HG03139 (cell line): ENCODE measurements around the gene DGCR6.
"Not testable (repeated sequence)": the region's sequence is repeated elsewhere in the genome, so short reads cannot be mapped to it uniquely, and the experiment has no call there.

Experiments used
- ATAC-seq: cut with Tn5 transposase; IDR thresholded peaks from one replicate; pipeline ENCODE4 v1.9.1; 2021; ENCODE audit not compliant: unreplicated experiment

Gene DGCR6

DNA sequence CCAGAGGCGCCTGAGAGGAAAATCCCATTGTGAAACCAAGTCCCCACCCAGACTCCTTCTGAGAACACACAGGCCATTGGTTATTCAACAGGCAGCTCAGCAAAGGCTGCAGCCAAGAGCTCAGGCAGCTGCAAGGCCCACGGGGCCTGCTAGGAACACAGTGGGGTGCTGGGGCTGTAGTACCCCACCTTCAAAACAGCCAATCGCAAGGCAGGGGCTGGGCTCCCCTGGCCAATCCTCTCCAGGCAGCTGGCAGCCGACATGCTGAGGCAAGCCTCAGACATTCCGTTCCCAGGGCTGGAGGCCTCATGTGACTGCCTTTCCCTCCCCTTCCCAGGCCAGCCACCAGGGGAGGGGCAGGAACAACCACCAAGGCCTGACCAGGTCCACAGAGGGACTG lies 23.3 kb downstream of the DGCR6 start:
- ATAC-seq = no peak

- no peak for ATAC-seq
These were observed 26.0 kb downstream of the DGCR6 start for GRCh38 chr22:18931905-18932652.

GRCh38 chr22:18933914-18934313 lies 27.8 kb downstream of the DGCR6 start:
- ATAC-seq = no peak

DNA sequence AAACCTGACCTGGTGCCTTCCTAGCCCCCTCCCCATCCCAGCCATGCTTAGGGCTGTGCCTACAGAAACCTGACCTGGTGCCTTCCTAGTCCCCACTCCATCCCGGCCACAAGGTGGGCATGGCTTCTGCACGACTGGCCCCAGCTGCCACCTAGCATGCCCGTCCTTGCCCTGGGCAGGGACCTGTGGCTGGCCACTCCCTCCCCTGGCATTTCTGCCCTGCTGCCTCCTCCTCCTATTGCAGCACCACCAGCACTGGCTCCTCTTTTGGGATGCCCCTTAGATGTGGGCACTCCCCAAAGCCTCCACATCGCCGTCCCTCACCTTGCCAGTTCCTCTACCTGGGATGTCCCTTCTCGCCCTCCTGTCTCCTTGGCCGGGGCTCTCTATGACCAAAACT lies 28.6 kb downstream of the DGCR6 start:
- ATAC-seq = not testable (repeated sequence)

- ATAC-seq = no peak
These were observed 29.9 kb downstream of the DGCR6 start, which contains the start of gene PRODH for GRCh38 chr22:18935889-18936529. TSS of gene PRODH (minus strand) at chr22:18936293. CDS start at chr22:18936287, 6 bp downstream.

DNA sequence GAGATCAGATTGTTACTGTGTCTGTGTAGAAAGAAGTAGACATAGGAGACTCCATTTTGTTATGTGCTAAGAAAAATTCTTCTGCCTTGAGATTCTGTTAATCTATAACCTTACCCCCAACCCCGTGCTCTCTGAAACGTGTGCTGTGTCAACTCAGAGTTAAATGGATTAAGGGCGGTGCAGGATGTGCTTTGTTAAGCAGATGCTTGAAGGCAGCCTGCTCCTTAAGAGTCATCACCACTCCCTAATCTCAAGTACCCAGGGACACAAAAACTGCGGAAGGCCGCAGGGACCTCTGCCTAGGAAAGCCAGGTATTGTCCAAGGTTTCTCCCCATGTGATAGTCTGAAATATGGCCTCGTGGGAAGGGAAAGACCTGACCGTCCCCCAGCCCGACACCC lies 32.6 kb downstream of the DGCR6 start:
- ATAC-seq = not testable (repeated sequence)

DNA sequence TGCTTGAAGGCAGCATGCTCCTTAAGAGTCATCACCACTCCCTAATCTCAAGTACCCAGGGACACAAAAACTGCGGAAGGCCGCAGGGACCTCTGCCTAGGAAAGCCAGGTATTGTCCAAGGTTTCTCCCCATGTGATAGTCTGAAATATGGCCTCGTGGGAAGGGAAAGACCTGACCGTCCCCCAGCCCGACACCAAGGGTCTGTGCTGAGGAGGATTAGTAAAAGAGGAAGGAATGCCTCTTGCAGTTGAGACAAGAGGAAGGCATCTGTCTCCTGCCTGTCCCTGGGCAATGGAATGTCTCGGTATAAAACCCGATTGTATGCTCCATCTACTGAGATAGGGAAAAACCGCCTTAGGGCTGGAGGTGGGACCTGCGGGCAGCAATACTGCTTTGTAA lies 41.0 kb downstream of the DGCR6 start:
- ATAC-seq = not testable (repeated sequence)

DNA sequence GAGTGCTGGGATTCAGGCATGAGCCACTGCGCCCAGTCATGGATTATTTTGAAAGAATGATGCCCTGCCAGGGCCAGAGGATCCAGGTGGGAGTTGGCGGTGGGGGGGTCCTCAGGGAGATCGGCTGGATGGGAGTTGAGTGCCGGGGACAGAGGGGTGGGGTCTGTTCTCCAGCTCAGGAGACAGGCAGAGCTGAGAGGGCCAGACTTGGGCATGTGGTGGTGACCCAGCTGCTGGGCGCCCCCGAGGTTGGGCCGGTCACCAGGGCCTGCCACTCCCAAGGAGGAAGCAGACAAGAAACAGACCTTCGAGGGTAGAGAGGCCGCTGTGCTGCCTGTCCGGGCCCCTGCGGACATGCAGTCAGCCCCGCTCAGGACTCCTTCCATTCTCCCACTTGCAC lies 41.8 kb downstream of the DGCR6 start:
- ATAC-seq = no peak

GRCh38 chr22:18950141-18950540 lies 44.0 kb downstream of the DGCR6 start:
- ATAC-seq = no peak

GRCh38 chr22:18952022-18952421 lies 45.9 kb downstream of the DGCR6 start:
- ATAC-seq = no peak

GRCh38 chr22:18953128-18953527 lies 47.0 kb downstream of the DGCR6 start:
- not testable (repeated sequence) for ATAC-seq

DNA sequence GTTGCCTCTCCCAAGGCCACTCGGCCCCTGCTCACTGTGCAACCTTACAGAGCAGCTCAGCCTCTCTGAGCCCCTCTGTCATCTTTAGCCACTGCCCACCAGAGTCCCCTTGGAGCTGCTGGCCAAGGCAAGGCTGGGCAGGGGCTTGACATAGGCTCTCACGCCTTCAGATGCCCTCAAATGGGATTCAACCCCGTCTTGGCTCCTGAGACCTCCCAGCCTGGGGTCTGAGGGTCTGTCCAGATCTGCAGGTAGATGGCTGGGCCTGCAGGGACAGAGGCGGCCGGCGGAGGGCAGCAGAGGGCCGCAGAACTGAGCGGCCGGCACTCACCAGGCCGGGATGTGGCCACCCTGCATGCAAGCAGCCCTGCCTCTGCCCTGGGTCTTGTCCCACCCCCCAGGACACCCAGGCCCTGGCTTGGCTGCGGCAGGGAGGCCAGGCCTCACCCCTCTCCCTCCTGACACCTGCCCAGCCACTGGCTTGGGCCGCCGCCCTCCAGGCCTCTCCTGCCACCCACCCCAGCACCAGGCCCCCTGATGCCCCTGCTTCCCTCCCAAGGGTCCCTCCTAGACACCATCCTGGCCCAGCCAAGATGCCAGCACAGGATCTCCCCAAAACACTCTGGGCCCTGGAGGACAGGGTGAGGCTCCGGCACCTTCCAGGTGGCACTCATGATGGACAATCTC lies 48.3 kb downstream of the DGCR6 start:
- not testable (repeated sequence) for ATAC-seq

- no peak for ATAC-seq
These were observed 49.0 kb downstream of the DGCR6 start for GRCh38 chr22:18954990-18955571.

GRCh38 chr22:18955696-18956095 lies 49.6 kb downstream of the DGCR6 start:
- ATAC-seq = no peak

- not testable (repeated sequence) for ATAC-seq
These were observed 50.2 kb downstream of the DGCR6 start for GRCh38 chr22:18956121-18956895.

DNA sequence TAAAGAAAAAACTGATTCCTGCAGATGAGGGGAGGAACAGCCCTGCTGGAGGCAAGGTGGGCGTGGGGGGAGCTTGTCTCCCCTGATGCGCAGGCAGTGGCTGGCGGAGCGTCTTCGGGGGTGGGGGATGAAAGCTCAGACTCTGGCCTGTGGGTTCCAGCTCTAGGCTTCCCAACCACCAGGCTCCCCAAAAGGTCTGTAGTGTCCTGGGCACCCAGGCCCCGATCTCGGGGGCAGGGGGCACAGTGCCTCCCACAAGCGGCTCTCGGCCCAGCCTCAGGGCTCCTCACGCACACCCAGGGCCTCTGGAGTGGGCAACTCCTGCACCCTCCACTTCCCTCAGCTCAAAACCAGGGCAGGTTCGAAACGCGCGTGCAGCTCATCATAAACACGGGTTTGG lies 50.8 kb downstream of the DGCR6 start:
- ATAC-seq = not testable (repeated sequence)

- ATAC-seq = not testable (repeated sequence)
These were observed 51.7 kb downstream of the DGCR6 start for GRCh38 chr22:18957621-18958320.

DNA sequence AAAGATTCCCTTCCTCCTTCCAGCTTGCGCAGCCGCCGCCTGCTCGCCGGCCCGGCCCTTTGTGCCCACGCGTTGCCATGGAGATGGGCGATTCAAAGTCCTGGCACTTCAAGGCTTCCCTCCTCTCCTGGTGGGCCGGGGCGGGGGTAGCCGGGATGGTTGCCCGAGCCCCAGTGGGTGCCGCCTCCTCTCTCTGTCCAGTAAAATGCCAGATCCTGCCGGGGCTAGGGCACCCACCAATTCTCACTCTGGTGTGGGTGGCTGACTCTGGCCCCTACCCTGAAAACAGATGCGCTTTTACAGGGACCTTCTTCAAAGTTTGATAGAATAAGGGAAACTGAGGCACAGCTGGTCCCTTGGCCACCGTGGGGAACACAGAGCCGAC lies 52.2 kb downstream of the DGCR6 start:
- not testable (repeated sequence) for ATAC-seq

GRCh38 chr22:18958738-18959137 lies 52.6 kb downstream of the DGCR6 start:
- not testable (repeated sequence) for ATAC-seq

DNA sequence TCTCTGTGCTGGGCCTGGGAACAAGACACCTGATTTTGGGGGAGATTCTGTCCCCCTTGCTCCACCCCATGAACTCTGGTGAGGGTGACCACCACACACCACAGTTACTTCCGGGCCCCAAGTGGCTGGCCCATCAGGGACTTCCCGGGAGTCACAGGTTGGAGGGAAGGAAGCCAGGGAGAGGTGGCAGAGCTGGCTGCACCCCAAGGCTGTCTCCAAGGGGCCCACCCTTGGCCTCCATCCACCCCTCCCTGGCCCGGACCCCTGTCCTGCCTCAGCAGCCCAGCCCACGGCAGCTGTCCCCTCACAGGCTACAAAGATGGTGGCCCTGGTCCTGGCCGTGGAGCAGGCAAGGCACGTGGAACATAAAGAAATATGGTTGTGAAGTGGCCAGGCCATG lies 53.1 kb downstream of the DGCR6 start:
- not testable (repeated sequence) for ATAC-seq
